ENCODE measurements around the gene LCE1A.

The LCE1A gene

GRCh38 chr1:152870831-152871730 is 43.8 kb downstream of the LCE1A start:
- ATAC-seq = no peak

- no peak for ATAC-seq
Measured at GRCh38 chr1:152871731-152872126, 44.5 kb downstream of the LCE1A start.

- no peak for ATAC-seq
Measured at GRCh38 chr1:152873495-152873894, 46.2 kb downstream of the LCE1A start.

GRCh38 chr1:152876827-152877226 is 49.6 kb downstream of the LCE1A start:
- ATAC-seq = no peak
